HG03039 (cell line): ENCODE data around the gene BUB1.
"Not testable (repeated sequence)": the region's sequence is repeated elsewhere in the genome, so short reads cannot be mapped to it uniquely, and the experiment has no call there.

Experiments
- ATAC-seq: cut with Tn5 transposase; IDR thresholded peaks from one replicate; pipeline ENCODE4 v1.9.1; 2021; ENCODE audit warnings: mild to moderate bottlenecking, moderate library complexity; ENCODE audit not compliant: unreplicated experiment

The BUB1 gene

DNA sequence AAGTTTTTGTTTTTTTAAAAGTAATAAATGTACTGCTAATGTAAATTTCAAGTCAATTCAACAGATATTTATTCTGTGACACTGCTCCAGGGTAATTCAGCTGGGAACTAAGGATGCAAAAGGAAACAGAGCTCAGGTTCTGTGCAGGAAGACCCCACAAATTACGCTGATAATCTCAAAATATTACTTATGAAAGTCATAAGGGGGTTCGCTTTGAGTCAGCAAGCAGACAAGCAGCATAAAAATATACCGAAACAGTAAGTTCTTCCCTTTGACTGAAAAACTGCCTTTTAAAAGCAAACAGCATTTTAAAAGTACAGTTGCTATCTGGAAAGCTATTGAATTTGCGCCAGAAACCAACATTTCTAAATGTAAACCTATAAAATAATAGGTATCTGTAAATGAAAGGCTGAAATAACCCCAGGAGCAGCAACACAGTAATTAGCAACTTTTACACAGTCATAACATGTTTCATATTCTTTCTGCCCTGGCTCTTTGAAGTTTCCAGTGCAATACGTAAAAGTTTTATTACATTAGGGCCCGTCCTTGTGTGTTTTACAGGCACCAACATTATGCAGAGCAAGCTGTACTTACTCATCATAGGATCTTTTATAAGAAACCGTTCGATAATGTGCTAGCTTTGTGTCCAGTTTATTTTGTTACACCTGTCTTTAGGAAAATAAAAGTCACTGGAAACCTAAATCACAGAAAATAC, 68.9 kb downstream of the BUB1 start:
- ATAC-seq, result not testable (repeated sequence)

DNA sequence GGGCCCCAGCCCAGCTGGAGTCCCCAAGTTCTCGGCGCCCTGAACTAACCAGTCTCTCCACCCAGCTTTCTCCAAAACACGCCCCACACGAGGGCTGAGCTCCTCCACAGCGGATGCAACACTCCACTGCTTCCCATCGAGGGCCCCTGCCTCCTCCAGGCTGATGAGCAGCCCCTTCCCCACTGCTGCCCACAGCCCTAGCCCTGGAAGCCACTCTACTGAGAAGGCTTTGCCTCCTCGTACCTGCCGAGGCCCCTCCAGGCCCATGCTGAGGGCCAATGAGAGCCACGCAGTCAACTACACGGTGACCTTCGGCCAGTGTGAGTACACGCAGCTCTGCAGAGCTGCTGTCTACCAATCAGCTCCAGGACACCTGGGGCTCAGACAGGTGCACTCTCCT, 72.8 kb downstream of the BUB1 start:
- not testable (repeated sequence) for ATAC-seq

DNA sequence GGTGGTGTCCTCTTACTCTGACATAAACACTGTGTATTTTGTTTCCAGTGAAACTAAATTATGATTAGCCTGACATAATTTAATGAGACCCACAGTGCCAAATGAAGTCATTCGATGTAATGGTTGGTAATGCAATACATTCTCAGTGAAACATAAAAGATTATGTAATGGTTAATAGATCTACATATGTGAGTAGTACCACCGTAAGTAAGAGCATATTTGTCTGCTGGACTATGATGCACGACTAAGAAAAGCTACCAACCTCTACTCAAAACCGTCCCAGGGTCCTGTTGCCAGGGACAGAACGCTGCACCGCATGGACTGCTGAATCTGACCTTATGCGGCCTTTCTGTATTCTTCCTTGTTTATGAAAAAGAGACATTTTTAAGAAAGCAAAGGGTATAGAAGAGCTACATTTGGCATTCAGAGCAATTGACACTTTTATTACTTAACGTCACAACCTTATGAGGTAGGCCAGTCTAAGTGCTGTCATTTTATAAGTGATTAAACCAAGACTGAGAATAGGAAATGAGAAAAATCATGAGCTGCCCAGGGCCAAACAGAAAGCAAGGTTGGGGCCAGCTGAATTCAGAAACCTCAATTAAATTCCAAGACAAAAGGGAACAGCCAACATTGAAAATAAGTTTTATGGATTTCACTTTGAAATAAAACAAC, 73.8 kb downstream of the BUB1 start:
- not testable (repeated sequence) for ATAC-seq

DNA sequence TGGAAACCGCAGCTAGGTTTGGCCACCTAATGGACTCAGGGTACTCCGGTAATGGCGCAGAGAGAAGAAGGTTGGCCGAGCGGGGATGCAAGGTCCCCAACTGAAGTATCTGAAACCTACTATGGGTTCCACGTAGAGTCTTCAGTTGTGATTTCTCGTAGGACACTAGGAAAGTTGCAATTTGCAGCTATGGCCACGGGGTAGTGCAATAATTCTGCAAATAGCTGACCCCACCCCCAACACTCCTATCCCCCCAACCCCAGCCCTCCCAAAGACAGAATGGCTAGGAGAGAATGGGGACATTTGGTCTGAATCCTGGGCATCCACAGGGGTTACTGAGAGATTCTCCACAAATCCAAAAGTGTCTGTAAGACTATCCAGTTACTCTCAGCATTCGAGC, 75.7 kb downstream of the BUB1 start:
- ATAC-seq, result not testable (repeated sequence)

DNA sequence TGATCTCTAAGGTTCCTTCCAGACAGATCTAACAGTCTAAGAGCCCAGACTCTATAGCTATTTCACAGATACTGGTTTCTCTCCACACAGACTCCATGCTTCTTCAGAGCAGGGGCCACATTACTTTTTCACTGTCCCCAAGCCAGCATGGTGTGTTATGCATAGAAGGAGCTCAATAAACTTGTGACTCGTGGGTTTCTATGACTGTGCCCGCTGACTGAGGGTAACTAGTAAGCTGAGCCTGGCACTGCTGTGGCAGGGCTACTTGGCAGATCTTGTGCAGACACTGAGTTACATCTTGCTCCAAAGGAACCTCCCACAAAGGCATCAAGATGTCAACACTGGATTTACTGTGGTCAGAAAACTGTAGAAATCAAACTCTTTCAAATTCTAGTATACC, 85.9 kb downstream of the BUB1 start:
- ATAC-seq, result not testable (repeated sequence)

DNA sequence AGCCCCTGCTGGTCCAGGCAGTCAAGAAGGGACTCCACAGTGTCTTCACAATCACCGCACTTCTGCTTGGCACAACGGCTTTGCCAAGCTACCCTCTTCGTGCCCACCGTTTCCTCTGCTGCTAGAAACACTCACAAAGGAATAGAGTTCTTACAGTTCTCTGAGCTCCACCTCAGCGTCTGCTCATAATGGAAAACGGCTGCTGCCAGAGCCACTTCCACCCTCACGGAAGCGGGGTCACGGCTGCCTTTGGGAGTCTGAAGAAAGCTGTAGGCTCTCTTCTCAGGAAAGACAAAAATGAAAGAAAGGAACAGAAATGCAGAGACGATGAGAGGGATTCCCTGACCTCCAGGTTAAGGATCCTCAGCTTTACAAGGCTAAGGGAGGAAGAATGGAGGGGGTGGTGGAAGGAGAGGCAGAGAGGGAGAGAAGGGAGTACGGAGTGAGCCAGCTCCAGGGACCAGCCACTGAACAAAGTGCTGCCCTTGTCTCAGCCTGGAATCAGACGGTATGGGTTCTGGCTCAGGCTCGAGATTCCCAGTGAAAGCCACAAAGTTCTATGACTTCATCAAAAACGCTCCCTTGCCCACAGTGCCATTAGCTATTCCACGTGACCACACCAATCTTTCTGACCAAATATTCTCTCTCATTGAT, 88.1 kb downstream of the BUB1 start:
- ATAC-seq, result not testable (repeated sequence)

DNA sequence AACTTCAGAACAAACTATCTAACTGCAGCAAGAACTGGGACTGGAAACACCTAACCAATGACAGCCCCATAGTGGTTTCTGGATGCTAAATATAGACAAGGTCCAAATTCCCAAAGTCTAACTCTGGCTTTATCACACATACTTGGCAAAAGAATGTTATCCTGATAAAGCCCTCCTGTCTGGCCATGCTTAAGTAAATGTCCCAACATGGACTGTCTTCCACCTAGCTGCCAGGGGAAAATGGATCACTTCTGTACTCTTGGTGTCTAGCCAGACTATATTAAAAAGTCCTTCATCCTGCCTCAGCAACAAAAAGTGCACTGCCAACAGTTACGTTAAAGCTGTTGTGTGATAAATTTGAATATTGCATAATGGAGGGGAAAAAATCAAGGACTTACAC, 89.3 kb downstream of the BUB1 start:
- ATAC-seq, result not testable (repeated sequence)
